Heart left ventricle (tissue), 16 donors: ENCODE data around the gene ZNF664. TPM values are rescaled to one million over a fixed set of nuclear protein-coding genes. Genes with fewer than 3 reads are reported as not detected.

ENCODE experiments used
- ATAC-seq, 4 donors: fragments of 200-7000 bp; cut with Tn5 transposase; one replicate each; pipeline ENCODE4 v1.9.1; 2020 to 2022; ENCODE audit warnings: moderate library complexity in 4 of 4, mild to moderate bottlenecking in 3 of 4, moderate number of reproducible peaks in 1 of 4
- DNase-seq, 5 donors: peaks; one replicate each; pipeline ENCODE4 v3.0.0-alpha.2; 2020
- H3K27ac ChIP-seq, 12 donors: fragments of 200-600 bp; sonication (generic) in 4 of 12; one replicate each; pipeline versions ENCODE4 v1.5.0 to v1.8.0; 2016 to 2022; ENCODE audit warnings: mild to moderate bottlenecking in 2 of 12
- H3K27me3 ChIP-seq, 9 donors: fragments of 200-600 bp; sonication (generic) in 2 of 9; one replicate each; pipeline versions ENCODE4 v1.5.1 to v1.8.0; 2016 to 2022; ENCODE audit warnings: mild to moderate bottlenecking in 3 of 9
- H3K36me3 ChIP-seq, 9 donors: fragments of 200-600 bp; sonication (generic) in 2 of 9; one replicate each; pipeline versions ENCODE4 v1.5.0 to v1.8.0; 2018 to 2022; ENCODE audit warnings: mild to moderate bottlenecking in 2 of 9
- H3K4me1 ChIP-seq, 12 donors: fragments of 200-600 bp; sonication (generic) in 4 of 12; one replicate each; pipeline versions ENCODE4 v1.5.0 to v1.8.0; 2016 to 2022; ENCODE audit warnings: mild to moderate bottlenecking in 3 of 12
- H3K4me3 ChIP-seq, 12 donors: fragments of 200-600 bp; sonication (generic) in 4 of 12; one replicate each; pipeline versions ENCODE4 v1.5.0 to v1.8.0; 2017 to 2022; ENCODE audit warnings: mild to moderate bottlenecking in 9 of 12, moderate library complexity in 4 of 12
- H3K9me3 ChIP-seq, 12 donors: fragments of 200-600 bp; sonication (generic) in 4 of 12; one replicate each; pipeline versions ENCODE4 v1.5.0 to v1.8.0; 2016 to 2022; ENCODE audit warnings: mild to moderate bottlenecking in 1 of 12
- CTCF ChIP-seq, 12 donors: fragments of 200-600 bp; sonication (generic) in 4 of 12; IDR thresholded peaks; one replicate each; pipeline versions ENCODE4 v1.5.0 to v1.8.0; 2018 to 2022; ENCODE audit warnings: antibody characterized with exemption in 12 of 12, mild to moderate bottlenecking in 5 of 12
- POLR2A ChIP-seq, 2 donors: fragments of 450-650 bp; IDR thresholded peaks; one replicate each; pipeline ENCODE4 v1.6.1; 2017; ENCODE audit warnings: antibody characterized with exemption in 2 of 2, mild to moderate bottlenecking in 2 of 2, moderate library complexity in 2 of 2
- WGBS, 4 donors: extraction: QIAGEN DNeasy Blood & Tissue Kit in 2 of 4; methylation state at CpG; one replicate each; pipeline versions ENCODE4 v1.1.5 to v1.1.7; 2013 to 2018; 5-methylcytosine and 5-hydroxymethylcytosine counted together
- intact Hi-C, 10 donors: fragments of 100-400 bp; cut with DNase I; formaldehyde crosslinking; loops; one replicate each; pipeline versions ENCODE4 v1.11.1 to v1.14.2; 2022
- polyA plus RNA-seq, 2 donors: library from polyadenylated mRNA; stranded (reverse); fragments of 200-250 nt; gene quantifications; one replicate each; pipeline ENCODE4 v1.2.3, GENCODE V29; 2013
- total RNA-seq, 9 donors: library from RNA; depleted of rRNA in 2 of 9; stranded (reverse); fragments of >200 nt in 2 of 9; fragmentation: NEBNext Ultra II Directional in 3 of 9; extraction: Animal tissue kit (Norgen Biotek cat#: 25700) in 3 of 9; gene quantifications; one replicate each; pipeline versions ENCODE4 v1.1.0 to v1.2.4, GENCODE V29; 2016 to 2023
- donor health status: ischemic (EF 13 %, LVEDD 7.1; RV severe dilation, severe dysfunction).
- donor health status: healthy with polysubstance abuse.
- donor health status: DM: no; HTN: yes; CAD: no.
- donor health status: DM: no; HTN: no; CAD: no.
- donor health status: ischemic (EF 25% LVEDD 6.9; RV normal size, moderate dysfunction).
- donor health status: ischemic (EF 25% LVEDD 5.7; RV mildly dilated, moderate dysfunction).
- donor health status: healthy.
- donor health status: DM: yes; HTN: yes; CAD: no.
- donor health status: ischemic (EF 35%, LVEDD 5.7; RV mildly dilated, moderate dysfunction).
- donor health status: nonischemic (EF 11% LVEDD 7.7; RV severe dilation, severe dysfunction).
- donor health status: DM: yes; HTN: yes; CAD: no.
- donor health status: PGD.
- donor health status: ischemic (EF 29% LVEDD 5.4; RV normal size, mild dysfunction).
- donor health status: nonischemic (EF 23%, LVEDD 6.1; RV moderate dilation, normal function).

Gene ZNF664
- total and polyA plus RNA-seq, 11 donors, result 43.1 to 104 (median 73.3) TPM

DNA sequence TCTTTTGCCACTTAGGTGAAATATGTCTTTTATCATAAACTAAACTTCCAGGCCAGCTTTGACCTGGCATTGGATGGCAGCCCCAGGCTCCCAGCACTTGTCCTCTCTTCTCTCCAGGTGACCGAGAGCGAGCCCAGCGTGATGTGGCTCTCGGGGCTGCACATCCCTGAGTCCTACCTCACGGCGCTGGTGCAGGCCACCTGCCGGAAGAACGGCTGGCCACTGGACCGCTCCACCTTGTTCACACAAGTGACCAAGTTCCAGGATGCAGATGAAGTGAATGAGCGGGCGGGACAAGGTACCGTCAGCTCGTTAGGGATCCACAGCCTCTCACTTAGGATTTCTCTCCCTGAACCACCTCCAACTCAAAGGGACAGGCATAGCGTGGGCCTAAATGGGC is 39.8 kb upstream of the ZNF664 start:
- H3K4me1 ChIP-seq, result peaks cover 0 to 10% (median 0%) of the 10 kb centered on the region in 12 donors
- peaks cover 0 to 32% (median 19%) of the 10 kb centered on the region in 9 donors for H3K36me3 ChIP-seq
- DNase-seq, result no peak
- TF ChIP-seq CTCF (IDR thresholded peaks at IDR 0.05) (no peak), POLR2A (IDR thresholded peaks at IDR 0.05) (no peak)
- H3K27me3 ChIP-seq, result no peaks in the 10 kb centered on the region
- intact Hi-C loops, result no loop called here
- no peaks in the 10 kb centered on the region for H3K9me3 ChIP-seq
- H3K4me3 ChIP-seq, result no peak overlapping the region
- 93 to 96% (median 94%) methylated on average over 14 of the region's 14 CpGs for WGBS, 4 donors
- H3K27ac ChIP-seq, result no peak overlapping the region
- ATAC-seq, result no peak

GRCh38 chr12:123934016-123934620 is 38.9 kb upstream of the ZNF664 start:
- WGBS, 4 donors, result 87 to 95% (median 89%) methylated on average over 6 to 11 of the region's 11 CpGs
- no peak for DNase-seq
- H3K36me3 ChIP-seq, result peaks cover 0 to 34% (median 20%) of the 10 kb centered on the region in 9 donors

DNA sequence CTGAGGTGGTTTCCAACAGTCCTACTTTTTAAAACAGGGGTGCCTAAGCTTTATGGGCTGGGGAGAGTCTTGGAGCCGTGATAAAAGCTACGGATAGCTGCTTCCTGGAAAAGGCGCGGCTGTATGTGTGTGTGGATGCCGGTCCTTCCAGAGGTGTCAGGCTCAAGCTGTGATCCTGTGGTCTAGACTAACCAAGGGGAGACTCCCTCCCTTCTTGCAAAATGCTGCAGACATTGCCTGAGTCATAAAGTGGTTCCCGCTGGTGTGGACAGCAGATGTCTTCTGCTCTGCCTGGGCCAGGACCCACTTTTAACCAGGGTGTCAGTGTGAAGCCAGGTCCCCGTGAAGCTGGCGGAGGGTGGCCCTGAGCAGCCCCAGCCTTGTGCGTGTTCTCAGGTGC is 38.2 kb upstream of the ZNF664 start:
- Histone ChIP-seq H3K27ac (no peak overlapping the region), H3K4me3 (no peak overlapping the region), H3K27me3 (no peaks in the 10 kb centered on the region), H3K4me1 (peaks cover 0 to 17% (median 0%) of the 10 kb centered on the region in 12 donors), H3K36me3 (peaks cover 0 to 41% (median 27%) of the 10 kb centered on the region in 9 donors), H3K9me3 (no peaks in the 10 kb centered on the region)
- TF ChIP-seq CTCF (IDR thresholded peaks at IDR 0.05) (no peak), POLR2A (IDR thresholded peaks at IDR 0.05) (no peak)
- 77 to 84% (median 82%) methylated on average over 9 of the region's 9 CpGs for WGBS, 4 donors
- ATAC-seq (no peak), DNase-seq (no peak)
- intact Hi-C loops, result no loop called here

More at GRCh38 chr12:123934016-123934620, 38.9 kb upstream of the ZNF664 start:
- H3K4me1 ChIP-seq, result peaks cover 0 to 17% (median 0%) of the 10 kb centered on the region in 12 donors
- TF ChIP-seq CTCF (IDR thresholded peaks at IDR 0.05) (no peak), POLR2A (IDR thresholded peaks at IDR 0.05) (no peak)
- H3K9me3 ChIP-seq, result no peaks in the 10 kb centered on the region
- intact Hi-C loops, result no loop called here
- no peak overlapping the region for H3K4me3 ChIP-seq
- no peak overlapping the region for H3K27ac ChIP-seq
- no peaks in the 10 kb centered on the region for H3K27me3 ChIP-seq
- ATAC-seq, result peak in 1 of 4 donors; percentile 6

DNA sequence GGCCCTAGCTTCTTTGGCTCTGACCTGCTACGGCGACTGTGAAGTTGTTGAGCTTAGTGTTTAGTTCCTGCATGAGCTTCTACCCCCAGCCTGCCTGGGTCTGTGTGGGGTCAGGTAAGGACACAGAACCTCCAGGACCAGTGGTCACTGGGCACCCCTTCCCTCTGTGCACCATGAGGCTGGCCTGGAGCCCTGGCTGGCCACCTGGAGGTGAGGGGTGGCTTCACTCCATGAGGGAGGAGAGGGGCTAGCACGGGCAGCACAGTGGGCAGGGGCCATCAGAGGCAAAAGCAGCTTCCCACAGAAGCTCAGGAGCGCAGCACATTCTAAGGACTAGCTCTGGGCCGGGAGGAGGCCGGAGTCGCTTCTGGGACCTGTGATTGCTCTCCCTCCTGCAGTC is 37.1 kb upstream of the ZNF664 start:
- ATAC-seq, result no peak
- no peak overlapping the region for H3K4me3 ChIP-seq
- peaks cover 0 to 52% (median 38%) of the 10 kb centered on the region in 9 donors for H3K36me3 ChIP-seq
- H3K27me3 ChIP-seq, result no peaks in the 10 kb centered on the region
- 89 to 97% (median 93%) methylated on average over 7 of the region's 7 CpGs for WGBS, 4 donors
- intact Hi-C loops, result no loop called here
- no peak overlapping the region for H3K27ac ChIP-seq
- no peak for DNase-seq
- TF ChIP-seq CTCF (IDR thresholded peaks at IDR 0.05), result no peak
- TF ChIP-seq POLR2A (IDR thresholded peaks at IDR 0.05), result no peak
- H3K4me1 ChIP-seq, result peaks cover 0 to 17% (median 0%) of the 10 kb centered on the region in 12 donors
- no peaks in the 10 kb centered on the region for H3K9me3 ChIP-seq
